ENCODE data around the gene XPA. TPM values are rescaled to one million over a fixed set of nuclear protein-coding genes. Genes with fewer than 3 reads are reported as not detected.
A peak's percentile ranks its signal among the peaks of the same experiment; 100 is the strongest.

The XPA gene
- total RNA-seq, 2 donors from 2014 or later = 4.9 to 7.3 TPM

GRCh38 chr9:97698865-97699264, 1.7 kb upstream of the XPA start:
- no peak overlapping the region for H3K4me3 Mint-ChIP-seq
- no peak overlapping the region for H3K4me3 ChIP-seq (ENCODE audit: low read length)
- TF ChIP-seq CTCF (conservative IDR thresholded peaks at IDR 0.05) = no peak
- H3K36me3 Mint-ChIP-seq (ENCODE audit: low read depth) = no peaks in the 10 kb centered on the region
- H3K27me3 ChIP-seq (ENCODE audit: control insufficient read depth, insufficient read depth, low read length, poor library complexity, severe bottlenecking) = no peaks in the 10 kb centered on the region
- H3K27ac ChIP-seq (ENCODE audit: low read depth, low read length) = no peak overlapping the region
- H3K4me1 ChIP-seq (ENCODE audit: control insufficient read depth, insufficient read depth, low read length) = peaks cover 10% of the 10 kb centered on the region
- DNase-seq = no peak
- H3K27me3 Mint-ChIP-seq (ENCODE audit: insufficient read depth) = peaks cover 4% of the 10 kb centered on the region
- H3K4me1 Mint-ChIP-seq = peaks cover 48% of the 10 kb centered on the region
- H3K9me3 Mint-ChIP-seq = no peaks in the 10 kb centered on the region
- H3K9me3 ChIP-seq (ENCODE audit: control insufficient read depth, low read length) = no peaks in the 10 kb centered on the region
- H3K9ac ChIP-seq (ENCODE audit: extremely low read depth, low read length, poor library complexity, severe bottlenecking) = no peak overlapping the region
- 90 to 92% methylated on average over 10 to 14 of the region's 14 CpGs for WGBS, 2 experiments (ENCODE audit: insufficient coverage in 1 of 2, insufficient read length in 1 of 2)
- no peaks in the 10 kb centered on the region for H3K36me3 ChIP-seq (ENCODE audit: control insufficient read depth, insufficient read depth, low read length)
- H3K27ac Mint-ChIP-seq = no peak overlapping the region

GRCh38 chr9:97697837-97698236, 697 bp upstream of the XPA start:
- H3K27me3 Mint-ChIP-seq (ENCODE audit: insufficient read depth) = peaks cover 4% of the 10 kb centered on the region
- H3K4me1 Mint-ChIP-seq = peaks cover 45% of the 10 kb centered on the region
- H3K9ac ChIP-seq (ENCODE audit: extremely low read depth, low read length, poor library complexity, severe bottlenecking) = no peak overlapping the region
- TF ChIP-seq CTCF (conservative IDR thresholded peaks at IDR 0.05) = no peak
- no peaks in the 10 kb centered on the region for H3K36me3 ChIP-seq (ENCODE audit: control insufficient read depth, insufficient read depth, low read length)
- no peaks in the 10 kb centered on the region for H3K27me3 ChIP-seq (ENCODE audit: control insufficient read depth, insufficient read depth, low read length, poor library complexity, severe bottlenecking)
- no peak overlapping the region for H3K27ac ChIP-seq (ENCODE audit: low read depth, low read length)
- H3K27ac Mint-ChIP-seq = peak overlapping the region; percentile 18
- peak overlapping the region; percentile 74 for H3K4me3 Mint-ChIP-seq
- H3K9me3 Mint-ChIP-seq = no peaks in the 10 kb centered on the region
- H3K4me1 ChIP-seq (ENCODE audit: control insufficient read depth, insufficient read depth, low read length) = peaks cover 10% of the 10 kb centered on the region
- H3K4me3 ChIP-seq (ENCODE audit: low read length) = peak overlapping the region; percentile 91
- no peaks in the 10 kb centered on the region for H3K9me3 ChIP-seq (ENCODE audit: control insufficient read depth, low read length)
- 85 to 93% methylated on average over 1 of the region's 1 CpG for WGBS, 2 experiments (ENCODE audit: insufficient coverage in 1 of 2, insufficient read length in 1 of 2)
- H3K36me3 Mint-ChIP-seq (ENCODE audit: low read depth) = peaks cover 2% of the 10 kb centered on the region
- no peak for DNase-seq

- peak overlapping the region; percentile 62 for H3K9ac ChIP-seq (ENCODE audit: extremely low read depth, low read length, poor library complexity, severe bottlenecking)
- Mint-ChIP-seq H3K27ac (peak overlapping the region; percentile 18), H3K36me3 (ENCODE audit: low read depth) (peaks cover 6% of the 10 kb centered on the region), H3K27me3 (ENCODE audit: insufficient read depth) (peaks cover 4% of the 10 kb centered on the region), H3K4me1 (peaks cover 39% of the 10 kb centered on the region), H3K4me3 (peak overlapping the region; percentile 74), H3K9me3 (no peaks in the 10 kb centered on the region)
- H3K27ac ChIP-seq (ENCODE audit: low read depth, low read length) = peak overlapping the region; percentile 57
- no peaks in the 10 kb centered on the region for H3K9me3 ChIP-seq (ENCODE audit: control insufficient read depth, low read length)
- DNase-seq = no peak
- whole genome bisulfite sequencing, 2 experiments (ENCODE audit: insufficient coverage in 1 of 2, insufficient read length in 1 of 2) = 44 to 55% methylated on average over 5 to 9 of the region's 9 CpGs
- peaks cover 10% of the 10 kb centered on the region for H3K4me1 ChIP-seq (ENCODE audit: control insufficient read depth, insufficient read depth, low read length)
- H3K36me3 ChIP-seq (ENCODE audit: control insufficient read depth, insufficient read depth, low read length) = no peaks in the 10 kb centered on the region
- H3K4me3 ChIP-seq (ENCODE audit: low read length) = peak overlapping the region; percentile 91
- no peak for TF ChIP-seq CTCF (conservative IDR thresholded peaks at IDR 0.05)
- no peaks in the 10 kb centered on the region for H3K27me3 ChIP-seq (ENCODE audit: control insufficient read depth, insufficient read depth, low read length, poor library complexity, severe bottlenecking)
Observed at GRCh38 chr9:97695995-97696802, 941 bp downstream of the XPA start.
